AML-193 (cell line): Measurements from ENCODE around the gene SOCS3.

ENCODE experiments used
- DNase-seq, 2 experiments: peaks; one replicate each; lab custom pipeline; 2025; lab: John Stamatoyannopoulos, UW

Gene SOCS3

GRCh38 chr17:78367193-78367592 lies 7.3 kb upstream of the SOCS3 start:
- no peak for DNase-seq

GRCh38 chr17:78366109-78366848 lies 6.4 kb upstream of the SOCS3 start:
- DNase-seq: no peak

- DNase-seq: no peak
Observed at GRCh38 chr17:78365561-78366108, 5.8 kb upstream of the SOCS3 start.

- no peak for DNase-seq
Observed at GRCh38 chr17:78364436-78365281, 4.8 kb upstream of the SOCS3 start.

- DNase-seq: no peak
Observed at GRCh38 chr17:78362671-78363070, 2.8 kb upstream of the SOCS3 start.

- DNase-seq: no peak
Observed at GRCh38 chr17:78362232-78362631, 2.4 kb upstream of the SOCS3 start.

- no peak for DNase-seq
Observed at GRCh38 chr17:78361225-78361701, 1.4 kb upstream of the SOCS3 start.

- DNase-seq: peak; percentile 73 to 74
Observed at GRCh38 chr17:78360371-78361224, 721 bp upstream of the SOCS3 start.

- no peak for DNase-seq
Observed at GRCh38 chr17:78359321-78359996, 418 bp downstream of the SOCS3 start.

GRCh38 chr17:78358538-78359320 lies 1.1 kb downstream of the SOCS3 start:
- no peak for DNase-seq

GRCh38 chr17:78357672-78358537 lies 2.0 kb downstream of the SOCS3 start:
- DNase-seq: no peak

GRCh38 chr17:78357177-78357586 lies 2.7 kb downstream of the SOCS3 start:
- DNase-seq: no peak

- peak; percentile 79 to 84 for DNase-seq
Observed at GRCh38 chr17:78356101-78356713, 3.7 kb downstream of the SOCS3 start.

- DNase-seq: no peak
Observed at GRCh38 chr17:78355701-78356100, 4.2 kb downstream of the SOCS3 start.

GRCh38 chr17:78355045-78355641 lies 4.7 kb downstream of the SOCS3 start:
- DNase-seq: no peak

- no peak for DNase-seq
Observed at GRCh38 chr17:78353834-78354233, 6.0 kb downstream of the SOCS3 start.

- no peak for DNase-seq
Observed at GRCh38 chr17:78351449-78352006, 8.3 kb downstream of the SOCS3 start.
